Neural cell (in vitro differentiated cells): ENCODE results near the gene MRTO4. TPM values are rescaled to one million over a fixed set of nuclear protein-coding genes. Genes with fewer than 3 reads are reported as not detected.
"Not testable (repeated sequence)": the region's sequence is repeated elsewhere in the genome, so short reads cannot be mapped to it uniquely, and the experiment has no call there.

ENCODE experiments used
- H2AFZ ChIP-seq: fragments of 200-600, 300-800 bp; sonication (generic), shearing (Covaris generic); 2 replicates; pipeline ENCODE4 v1.6.0; 2014; ENCODE audit warnings: low read depth, mild to moderate bottlenecking, antibody characterized with exemption, low read length, moderate library complexity
- H3F3A ChIP-seq: fragments of 200-600 bp; shearing (Covaris generic); 2 replicates; pipeline ENCODE4 v1.6.1; 2016; ENCODE audit warnings: mild to moderate bottlenecking, moderate library complexity, mixed read lengths, antibody characterized with exemption, low read length; ENCODE audit not compliant: insufficient read depth, poor library complexity, severe bottlenecking
- H3K27ac ChIP-seq: fragments of 200-600, 300-800 bp; sonication (generic), shearing (Covaris generic); 2 replicates; pipeline ENCODE4 v1.5.1; 2014; ENCODE audit warnings: mild to moderate bottlenecking, low read length, moderate library complexity
- H3K27me3 ChIP-seq: fragments of 300-800, 200-600 bp; sonication (generic), shearing (Covaris generic); 2 replicates; pipeline ENCODE4 v1.6.0; 2014; ENCODE audit warnings: mild to moderate bottlenecking, low read depth, low read length, moderate library complexity; ENCODE audit not compliant: insufficient read depth
- H3K36me3 ChIP-seq: fragments of 300-800, 200-600 bp; sonication (generic), shearing (Covaris generic); 2 replicates; pipeline ENCODE4 v1.5.1; 2014; ENCODE audit warnings: mild to moderate bottlenecking, antibody characterized with exemption, low read length, moderate library complexity; ENCODE audit not compliant: insufficient read depth
- H3K4me2 ChIP-seq: fragments of 300-800, 200-600 bp; sonication (generic), shearing (Covaris generic); 2 replicates; pipeline ENCODE4 v1.6.0; 2014; ENCODE audit warnings: mild to moderate bottlenecking, low read length
- H3K4me3 ChIP-seq: fragments of 300-800, 200-600 bp; sonication (generic), shearing (Covaris generic); 2 replicates; pipeline ENCODE4 v1.5.1; 2014; ENCODE audit warnings: mild to moderate bottlenecking, low read length, moderate library complexity
- H3K79me2 ChIP-seq: fragments of 200-600 bp; shearing (Covaris generic); replicated peaks from 2 replicates; pipeline ENCODE4 v1.6.0; 2014; ENCODE audit warnings: mild to moderate bottlenecking, low read length, moderate library complexity; ENCODE audit not compliant: insufficient read depth
- H3K9ac ChIP-seq: fragments of 300-800, 200-600 bp; sonication (generic), shearing (Covaris generic); 2 replicates; pipeline ENCODE4 v1.6.1; 2016; ENCODE audit warnings: mild to moderate bottlenecking, low read length, mixed read lengths
- H3K9me2 ChIP-seq: fragments of 200-600 bp; shearing (Covaris generic); 2 replicates; pipeline ENCODE4 v1.6.1; 2016; ENCODE audit warnings: mild to moderate bottlenecking, low read length, mixed read lengths; ENCODE audit not compliant: insufficient read depth
- H3K9me3 ChIP-seq: fragments of 200-600, 300-800 bp; sonication (generic), shearing (Covaris generic); 2 replicates; pipeline ENCODE4 v1.6.1; 2016; ENCODE audit warnings: mild to moderate bottlenecking, mixed run types, low read length, moderate library complexity, mixed read lengths
- H4K20me1 ChIP-seq: fragments of 200-600 bp; shearing (Covaris generic); 2 replicates; pipeline ENCODE4 v1.6.1; 2016; ENCODE audit warnings: mild to moderate bottlenecking, mixed run types; ENCODE audit not compliant: insufficient read depth
- EP300 ChIP-seq: fragments of 450-650 bp; conservative IDR thresholded peaks from 2 replicates; pipeline ENCODE4 v1.6.1; 2014; ENCODE audit warnings: antibody characterized with exemption, mild to moderate bottlenecking, moderate library complexity; ENCODE audit not compliant: poor library complexity, severe bottlenecking
- EZH2 ChIP-seq: fragments of 200-600, 300-800 bp; shearing (Covaris generic), sonication (generic); IDR thresholded peaks from 2 replicates; pipeline ENCODE4 v1.6.1; 2014; ENCODE audit warnings: antibody characterized with exemption, low read length, borderline replicate concordance, mild to moderate bottlenecking; ENCODE audit not compliant: insufficient read depth, poor library complexity, severe bottlenecking
- MXI1 ChIP-seq: fragments of 450-650 bp; conservative IDR thresholded peaks from 2 replicates; pipeline ENCODE4 v1.6.1; 2014; ENCODE audit warnings: antibody characterized with exemption, mild to moderate bottlenecking; ENCODE audit not compliant: poor library complexity, severe bottlenecking
- POLR2AphosphoS5 ChIP-seq: IDR thresholded peaks from 2 replicates; pipeline ENCODE4 v1.6.1; 2012
- RAD21 ChIP-seq: fragments of 450-650 bp; conservative IDR thresholded peaks from 2 replicates; pipeline ENCODE4 v1.6.1; 2014; ENCODE audit warnings: antibody characterized with exemption, mild to moderate bottlenecking, moderate library complexity
- SMC3 ChIP-seq: fragments of 450-650 bp; conservative IDR thresholded peaks from 2 replicates; pipeline ENCODE4 v1.6.1; 2014; ENCODE audit warnings: antibody characterized with exemption, mild to moderate bottlenecking, moderate library complexity; ENCODE audit not compliant: poor library complexity
- TAF1 ChIP-seq: IDR thresholded peaks from 2 replicates; pipeline ENCODE4 v1.6.1; 2012; ENCODE audit warnings: low read depth
- polyA plus RNA-seq: library from polyadenylated mRNA; depleted of rRNA; stranded (reverse); fragments of >200 nt; gene quantifications from 2 replicates; pipeline ENCODE4 v1.2.3, GENCODE V29; 2014
- TF ChIP-seq, protein P1 (sequence below): IDR thresholded peaks from 2 replicates; pipeline ENCODE4 v1.6.1; 2012; ENCODE audit warnings: borderline replicate concordance
- TF ChIP-seq, protein P2 (sequence below): fragments of 450-650 bp; IDR thresholded peaks from 2 replicates; pipeline ENCODE4 v1.5.1; 2014; ENCODE audit warnings: antibody characterized with exemption, mild to moderate bottlenecking, moderate library complexity; ENCODE audit not compliant: poor library complexity, severe bottlenecking

Gene MRTO4
- polyA plus RNA-seq, 1 donor from 2014 or later, result 50.2 TPM

DNA sequence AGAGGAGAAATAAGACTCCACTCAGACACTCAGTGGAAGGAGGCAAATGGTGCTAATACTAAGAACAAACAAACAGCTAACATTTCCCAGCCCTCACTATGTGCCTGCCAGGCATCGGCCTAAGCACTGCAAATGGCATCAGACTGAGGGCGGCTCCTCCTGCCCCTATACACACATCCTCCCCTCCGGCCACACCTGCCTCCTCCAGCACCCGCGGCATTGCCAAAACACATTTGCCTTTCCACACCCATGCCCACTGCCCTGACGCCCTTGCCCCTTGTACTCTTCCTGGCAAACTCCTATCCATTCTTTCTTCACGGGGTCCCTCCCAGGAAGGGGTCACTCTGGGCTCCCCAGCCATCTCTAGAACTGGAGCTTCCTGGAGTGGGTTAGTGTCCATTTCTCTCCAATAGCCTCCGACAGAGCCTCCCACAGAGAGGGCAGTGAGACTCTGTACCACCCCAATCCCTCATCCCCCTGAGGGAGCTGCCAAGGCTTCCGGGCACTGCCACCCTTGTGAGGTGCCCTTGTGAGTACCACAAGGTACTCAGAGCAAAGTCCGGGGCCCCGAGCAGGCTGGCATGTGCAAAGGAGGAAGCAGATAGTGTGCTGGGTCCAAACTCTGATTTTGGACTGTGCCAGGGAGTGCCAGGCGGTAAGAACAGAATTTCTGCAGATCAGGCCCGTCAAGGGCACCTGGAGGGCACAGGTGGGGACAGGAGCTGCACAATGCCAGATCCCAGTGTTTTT is 36.0 kb downstream of the MRTO4 start:
- no peak for TF ChIP-seq EZH2
- TF ChIP-seq POLR2AphosphoS5, result no peak
- TF ChIP-seq EP300, result no peak
- no peak for TF ChIP-seq RAD21
- TF ChIP-seq MXI1, result no peak
- TF ChIP-seq, protein P1, sequence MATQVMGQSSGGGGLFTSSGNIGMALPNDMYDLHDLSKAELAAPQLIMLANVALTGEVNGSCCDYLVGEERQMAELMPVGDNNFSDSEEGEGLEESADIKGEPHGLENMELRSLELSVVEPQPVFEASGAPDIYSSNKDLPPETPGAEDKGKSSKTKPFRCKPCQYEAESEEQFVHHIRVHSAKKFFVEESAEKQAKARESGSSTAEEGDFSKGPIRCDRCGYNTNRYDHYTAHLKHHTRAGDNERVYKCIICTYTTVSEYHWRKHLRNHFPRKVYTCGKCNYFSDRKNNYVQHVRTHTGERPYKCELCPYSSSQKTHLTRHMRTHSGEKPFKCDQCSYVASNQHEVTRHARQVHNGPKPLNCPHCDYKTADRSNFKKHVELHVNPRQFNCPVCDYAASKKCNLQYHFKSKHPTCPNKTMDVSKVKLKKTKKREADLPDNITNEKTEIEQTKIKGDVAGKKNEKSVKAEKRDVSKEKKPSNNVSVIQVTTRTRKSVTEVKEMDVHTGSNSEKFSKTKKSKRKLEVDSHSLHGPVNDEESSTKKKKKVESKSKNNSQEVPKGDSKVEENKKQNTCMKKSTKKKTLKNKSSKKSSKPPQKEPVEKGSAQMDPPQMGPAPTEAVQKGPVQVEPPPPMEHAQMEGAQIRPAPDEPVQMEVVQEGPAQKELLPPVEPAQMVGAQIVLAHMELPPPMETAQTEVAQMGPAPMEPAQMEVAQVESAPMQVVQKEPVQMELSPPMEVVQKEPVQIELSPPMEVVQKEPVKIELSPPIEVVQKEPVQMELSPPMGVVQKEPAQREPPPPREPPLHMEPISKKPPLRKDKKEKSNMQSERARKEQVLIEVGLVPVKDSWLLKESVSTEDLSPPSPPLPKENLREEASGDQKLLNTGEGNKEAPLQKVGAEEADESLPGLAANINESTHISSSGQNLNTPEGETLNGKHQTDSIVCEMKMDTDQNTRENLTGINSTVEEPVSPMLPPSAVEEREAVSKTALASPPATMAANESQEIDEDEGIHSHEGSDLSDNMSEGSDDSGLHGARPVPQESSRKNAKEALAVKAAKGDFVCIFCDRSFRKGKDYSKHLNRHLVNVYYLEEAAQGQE, result no peak
- TF ChIP-seq SMC3, result no peak
- TF ChIP-seq, protein P2, sequence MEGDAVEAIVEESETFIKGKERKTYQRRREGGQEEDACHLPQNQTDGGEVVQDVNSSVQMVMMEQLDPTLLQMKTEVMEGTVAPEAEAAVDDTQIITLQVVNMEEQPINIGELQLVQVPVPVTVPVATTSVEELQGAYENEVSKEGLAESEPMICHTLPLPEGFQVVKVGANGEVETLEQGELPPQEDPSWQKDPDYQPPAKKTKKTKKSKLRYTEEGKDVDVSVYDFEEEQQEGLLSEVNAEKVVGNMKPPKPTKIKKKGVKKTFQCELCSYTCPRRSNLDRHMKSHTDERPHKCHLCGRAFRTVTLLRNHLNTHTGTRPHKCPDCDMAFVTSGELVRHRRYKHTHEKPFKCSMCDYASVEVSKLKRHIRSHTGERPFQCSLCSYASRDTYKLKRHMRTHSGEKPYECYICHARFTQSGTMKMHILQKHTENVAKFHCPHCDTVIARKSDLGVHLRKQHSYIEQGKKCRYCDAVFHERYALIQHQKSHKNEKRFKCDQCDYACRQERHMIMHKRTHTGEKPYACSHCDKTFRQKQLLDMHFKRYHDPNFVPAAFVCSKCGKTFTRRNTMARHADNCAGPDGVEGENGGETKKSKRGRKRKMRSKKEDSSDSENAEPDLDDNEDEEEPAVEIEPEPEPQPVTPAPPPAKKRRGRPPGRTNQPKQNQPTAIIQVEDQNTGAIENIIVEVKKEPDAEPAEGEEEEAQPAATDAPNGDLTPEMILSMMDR, result no peak
- TF ChIP-seq TAF1, result no peak
- Histone ChIP-seq H3K9me2 (no peaks in the 10 kb centered on the region), H3K27ac (no peak overlapping the region), H4K20me1 (no peaks in the 10 kb centered on the region), H2AFZ (no peak overlapping the region), H3K9ac (no peak overlapping the region), H3K4me3 (no peak overlapping the region), H3K79me2 (no peaks in the 10 kb centered on the region), H3K27me3 (no peaks in the 10 kb centered on the region), H3K9me3 (no peaks in the 10 kb centered on the region), H3K4me2 (no peak overlapping the region), H3F3A (no peaks in the 10 kb centered on the region), H3K36me3 (no peaks in the 10 kb centered on the region)

DNA sequence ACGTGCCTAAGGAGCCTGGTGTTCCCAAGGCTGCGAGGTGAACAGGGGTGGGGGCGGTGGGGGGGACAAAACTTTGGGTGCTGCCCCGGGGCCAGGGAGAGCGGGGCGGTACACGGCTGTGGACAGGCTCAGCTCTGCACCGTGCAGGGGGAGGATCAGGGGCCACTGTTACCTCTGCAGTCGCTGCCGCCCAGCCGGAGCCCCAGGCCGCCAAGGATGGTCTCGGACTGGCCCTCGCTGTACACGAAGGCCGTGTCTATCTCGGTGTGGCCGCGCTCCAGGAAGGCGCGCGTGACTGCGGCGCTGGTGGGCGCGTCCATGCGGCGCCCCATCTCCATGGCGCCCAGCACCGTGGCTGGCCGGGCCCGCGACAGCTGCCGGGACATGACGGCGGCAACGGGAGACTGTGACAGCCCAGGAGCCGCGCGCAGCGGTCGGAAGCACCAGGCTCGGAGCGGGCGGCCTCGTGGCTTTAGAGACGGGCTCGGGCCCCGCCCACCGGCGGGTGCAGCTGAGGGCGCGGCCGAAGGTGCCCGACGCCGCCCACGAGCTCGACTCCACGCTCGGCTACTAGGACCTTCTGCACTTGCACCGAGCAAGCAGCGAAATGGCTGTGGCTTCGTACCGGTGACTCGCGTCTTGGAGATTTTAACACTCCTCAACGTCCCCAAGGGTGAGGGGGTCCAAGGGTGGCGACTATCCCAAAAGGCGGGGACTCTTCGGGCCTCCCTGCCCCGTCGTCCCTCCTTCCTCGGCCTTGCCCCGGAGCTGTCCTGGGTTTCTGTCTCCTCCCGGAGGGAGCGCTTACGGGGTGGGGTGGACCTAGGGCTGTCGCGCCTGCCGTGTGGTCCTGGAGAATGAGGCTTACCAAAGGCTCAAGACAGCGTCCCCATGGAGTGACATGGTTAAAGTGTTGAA is 37.0 kb downstream of the MRTO4 start, which contains the start of gene AKR7A3:
TSS of gene AKR7A3 (minus strand) at position 447 of the 918 bp plus-strand sequence. CDS start at position 386, 61 bp downstream.
- H3K27ac ChIP-seq, H4K20me1 ChIP-seq, H3K9me2 ChIP-seq, H2AFZ ChIP-seq, H3K79me2 ChIP-seq, H3K27me3 ChIP-seq, H3K9me3 ChIP-seq, H3K4me2 ChIP-seq, H3F3A ChIP-seq, H3K4me3 ChIP-seq, H3K9ac ChIP-seq, H3K36me3 ChIP-seq: not testable (repeated sequence)
